NT2/D1 (cell line): ENCODE measurements around the gene TCP11L2.

Experiments used
- YY1 ChIP-seq: IDR thresholded peaks from 2 replicates; pipeline ENCODE4 v1.6.1; 2011; ENCODE audit not compliant: insufficient read length, insufficient read depth
- ZNF274 ChIP-seq: IDR thresholded peaks from 2 replicates; pipeline ENCODE4 v1.6.1; 2011; ENCODE audit warnings: mild to moderate bottlenecking, low read depth, low read length

GRCh38 chr12:106303202-106303820, 778 bp downstream of the TCP11L2 start:
- TF ChIP-seq YY1, result no peak
- TF ChIP-seq ZNF274, result no peak
